ENCODE measurements around the gene ATP2A2.
"Not testable (repeated sequence)": the region's sequence is repeated elsewhere in the genome, so short reads cannot be mapped to it uniquely, and the experiment has no call there.

ATP2A2 gene

GRCh38 chr12:110301065-110301806, 20.2 kb downstream of the ATP2A2 start:
- no peak for DNase-seq

DNA sequence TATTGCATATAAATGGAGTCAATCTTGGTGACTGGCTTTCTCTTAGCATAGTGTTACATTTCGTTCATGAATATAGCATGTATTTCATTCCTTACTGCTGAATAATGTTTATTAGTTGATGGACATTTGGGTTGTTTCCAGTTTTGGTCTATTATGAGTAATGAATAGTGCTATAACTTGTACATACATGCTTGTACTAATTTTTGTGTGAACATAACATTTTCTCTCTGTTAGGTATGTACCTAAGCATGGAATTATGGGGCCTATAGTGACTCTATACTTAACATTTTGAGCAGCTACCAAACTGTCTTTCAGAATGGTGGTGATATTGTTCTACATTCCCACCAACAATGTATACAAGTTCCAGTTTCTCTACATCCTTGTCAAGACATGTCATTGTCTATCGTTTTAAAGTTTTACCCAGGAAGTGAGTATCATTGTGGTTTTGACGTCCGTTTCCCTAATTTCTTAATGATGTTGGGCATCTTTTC, 23.1 kb downstream of the ATP2A2 start:
- DNase-seq: no peak

- DNase-seq: no peak
These were observed 26.3 kb downstream of the ATP2A2 start for GRCh38 chr12:110307372-110307771.

DNA sequence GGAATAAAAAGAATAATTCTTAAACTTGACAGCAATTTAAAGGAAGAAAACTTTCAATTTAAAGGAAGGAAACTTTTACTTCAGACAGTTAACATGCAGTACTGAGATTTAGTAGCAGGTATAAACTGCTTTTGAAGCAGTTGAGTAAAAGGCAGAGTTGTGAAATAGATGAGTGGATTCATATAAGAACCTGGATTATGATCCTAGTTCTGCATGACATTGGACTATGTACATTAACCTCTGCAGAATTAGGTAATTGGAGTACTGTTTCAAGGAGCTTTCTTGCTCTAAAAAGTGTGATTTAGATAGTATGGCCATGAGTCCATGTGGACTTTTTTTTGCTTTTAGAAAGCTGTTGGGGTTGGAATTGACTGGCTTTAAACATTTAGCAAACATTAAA, 29.7 kb downstream of the ATP2A2 start:
- DNase-seq: no peak

DNA sequence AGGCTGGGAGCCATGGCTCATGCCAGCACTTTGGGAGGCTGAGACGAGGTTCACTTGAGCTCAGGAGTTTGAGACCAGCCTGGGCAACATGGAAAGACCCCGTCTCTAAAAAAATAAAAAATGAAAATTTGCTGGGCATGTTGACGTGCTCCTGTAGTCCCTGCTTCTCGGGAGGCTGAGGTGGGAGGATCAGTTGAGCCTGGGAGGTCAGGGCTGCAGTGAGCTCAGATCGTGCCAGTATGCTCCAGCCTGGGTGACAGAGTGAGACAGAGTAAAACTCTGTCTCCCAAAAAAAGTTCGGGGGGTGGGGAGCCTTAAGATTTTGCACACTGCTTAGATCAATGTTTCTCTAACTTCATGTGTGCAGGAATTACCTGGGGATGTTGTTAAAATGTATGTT, 30.9 kb downstream of the ATP2A2 start:
- DNase-seq: no peak

DNA sequence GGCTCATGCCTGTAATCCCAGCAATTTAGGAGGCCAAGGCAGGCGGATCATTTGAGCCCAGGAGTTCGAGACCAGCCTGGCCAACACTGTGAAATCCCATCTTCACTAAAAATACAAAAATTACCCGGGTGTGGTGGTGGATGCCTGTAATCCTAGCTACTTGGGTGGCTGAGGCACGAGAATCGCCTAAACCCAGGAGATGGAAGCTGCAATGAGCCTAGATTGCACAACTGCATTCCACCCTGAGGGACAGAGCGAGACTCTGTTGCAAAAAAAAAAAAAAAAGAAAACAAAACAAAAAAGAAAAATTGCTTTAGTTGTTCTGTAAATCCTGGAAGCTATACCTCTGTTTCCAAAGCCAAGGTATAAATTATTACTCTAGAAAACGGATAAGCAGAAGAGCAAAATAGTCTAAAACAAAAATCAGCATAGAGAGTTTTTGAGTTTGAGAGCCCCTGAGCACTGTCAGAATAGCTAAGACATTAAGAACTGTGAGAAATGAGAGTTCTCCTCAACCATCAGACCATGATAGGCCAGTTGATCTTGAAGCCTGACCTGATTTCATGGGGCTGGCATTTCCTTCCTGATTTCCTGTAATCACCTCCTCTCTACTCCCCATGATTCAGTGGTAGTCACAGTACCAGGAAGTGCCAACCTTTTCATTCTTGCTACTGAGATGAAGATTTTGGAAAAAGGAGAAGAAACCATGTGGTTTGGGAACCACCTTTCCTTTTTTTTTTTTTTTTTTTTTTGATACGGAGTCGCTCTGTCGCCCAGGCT, 31.7 kb downstream of the ATP2A2 start:
- DNase-seq: peak; percentile 12

GRCh38 chr12:110314308-110314707, 33.3 kb downstream of the ATP2A2 start:
- no peak for DNase-seq

- DNase-seq: no peak
These were observed 35.8 kb downstream of the ATP2A2 start for GRCh38 chr12:110316861-110317260.

GRCh38 chr12:110317911-110318310, 36.9 kb downstream of the ATP2A2 start:
- no peak for DNase-seq

- DNase-seq: no peak
These were observed 39.5 kb downstream of the ATP2A2 start for GRCh38 chr12:110320550-110320949.

DNA sequence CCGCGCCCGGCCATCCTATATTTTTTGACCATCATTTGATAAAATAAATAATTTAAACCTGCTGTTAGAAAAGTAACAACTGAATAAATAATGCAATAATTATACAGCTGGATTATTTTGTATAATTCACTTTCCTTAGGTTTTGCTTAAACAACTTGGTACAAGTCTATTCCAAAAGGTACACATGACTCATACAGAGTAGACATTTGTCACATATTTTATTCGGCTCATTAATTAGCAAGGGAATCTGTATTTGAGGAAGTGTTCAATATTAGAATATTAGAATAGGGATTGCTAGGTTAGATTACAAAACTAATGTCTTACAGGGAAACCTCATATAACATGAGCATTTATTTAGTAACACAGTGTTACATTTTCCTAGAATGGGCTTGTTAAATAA, 48.7 kb downstream of the ATP2A2 start:
- no peak for DNase-seq

DNA sequence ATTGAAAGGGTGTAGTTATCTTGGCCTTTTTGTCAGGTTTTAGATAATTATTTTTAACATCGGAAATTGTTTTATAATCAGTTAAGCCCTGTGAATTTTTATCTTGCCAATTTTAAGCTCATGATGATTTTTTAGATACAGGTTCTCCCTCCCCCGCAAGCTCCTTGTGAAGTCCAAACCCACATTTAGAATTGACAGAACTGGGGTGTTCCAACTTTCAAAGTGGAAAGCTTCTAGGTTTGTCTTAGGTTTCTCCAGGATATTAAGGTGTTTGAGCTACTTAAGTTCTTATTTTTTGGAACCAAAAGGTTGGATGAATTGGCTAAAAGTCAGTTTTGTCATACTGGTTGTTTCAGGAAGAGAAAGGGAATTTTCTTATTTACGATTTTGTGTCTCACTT, 49.1 kb downstream of the ATP2A2 start:
- DNase-seq: no peak

- no peak for DNase-seq
These were observed 49.5 kb downstream of the ATP2A2 start for GRCh38 chr12:110330544-110330943.

GRCh38 chr12:110333201-110333600, 52.2 kb downstream of the ATP2A2 start:
- DNase-seq: no peak

GRCh38 chr12:110335481-110336045, 54.5 kb downstream of the ATP2A2 start:
- no peak for DNase-seq

GRCh38 chr12:110337912-110338710, 57.1 kb downstream of the ATP2A2 start:
- no peak for DNase-seq

- no peak for DNase-seq
These were observed 57.7 kb downstream of the ATP2A2 start for GRCh38 chr12:110338754-110339153.

- no peak for DNase-seq
These were observed 58.3 kb downstream of the ATP2A2 start for GRCh38 chr12:110339184-110339952.

DNA sequence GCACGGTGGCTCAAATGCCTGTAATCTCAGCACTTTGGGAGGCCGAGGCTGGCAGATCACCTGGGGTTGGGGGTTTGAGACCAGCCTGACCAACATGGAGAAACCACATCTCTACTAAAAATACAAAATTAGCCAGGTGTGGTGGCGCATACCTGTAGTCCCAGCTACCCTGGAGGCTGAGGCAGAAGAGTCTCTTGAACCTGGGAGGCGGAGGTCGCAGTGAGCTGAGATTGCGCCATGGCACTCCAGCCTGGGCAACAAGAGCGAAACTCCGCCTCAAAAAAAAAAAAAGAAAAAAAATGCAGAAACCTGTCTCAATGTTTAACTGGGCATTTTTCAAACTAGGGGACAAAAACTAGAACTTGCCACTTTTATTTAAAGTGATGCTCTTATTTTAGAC, 59.2 kb downstream of the ATP2A2 start:
- DNase-seq: not testable (repeated sequence)

- no peak for DNase-seq
These were observed 59.7 kb downstream of the ATP2A2 start for GRCh38 chr12:110340706-110341105.

DNA sequence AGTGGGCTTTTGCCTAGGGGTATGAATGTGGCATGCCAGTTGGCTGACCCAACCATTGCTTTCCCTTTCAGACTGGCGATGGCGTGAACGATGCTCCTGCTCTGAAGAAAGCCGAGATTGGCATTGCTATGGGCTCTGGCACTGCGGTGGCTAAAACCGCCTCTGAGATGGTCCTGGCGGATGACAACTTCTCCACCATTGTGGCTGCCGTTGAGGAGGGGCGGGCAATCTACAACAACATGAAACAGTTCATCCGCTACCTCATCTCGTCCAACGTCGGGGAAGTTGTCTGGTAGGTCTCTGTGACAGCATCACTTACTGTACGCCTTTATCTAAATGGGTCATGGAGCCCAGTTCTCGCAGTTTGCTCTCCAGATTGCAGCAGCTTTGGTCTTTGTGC, 61.1 kb downstream of the ATP2A2 start:
- DNase-seq: no peak

- no peak for DNase-seq
These were observed 62.1 kb downstream of the ATP2A2 start for GRCh38 chr12:110343114-110343513.

Measured in central memory CD4-positive, alpha-beta T cell (primary cell).